LNCaP clone FGC (cell line): Measurements from ENCODE around the gene CPA3.

Experiments
- DNase-seq: peaks from one replicate; pipeline ENCODE4 v3.0.0-alpha.2; 2011; ENCODE audit warnings: low read depth
- H3K4me3 ChIP-seq: 2 replicates; pipeline ENCODE4 v1.5.1; 2011; ENCODE audit warnings: mild to moderate bottlenecking, low read depth, low read length, control low read depth
- TF ChIP-seq, protein P1 (sequence below): IDR thresholded peaks from 2 replicates; pipeline ENCODE4 v1.5.1; 2012; ENCODE audit warnings: mild to moderate bottlenecking; ENCODE audit not compliant: control insufficient read depth, insufficient read depth; ENCODE audit errors: extremely low read depth

Gene CPA3

DNA sequence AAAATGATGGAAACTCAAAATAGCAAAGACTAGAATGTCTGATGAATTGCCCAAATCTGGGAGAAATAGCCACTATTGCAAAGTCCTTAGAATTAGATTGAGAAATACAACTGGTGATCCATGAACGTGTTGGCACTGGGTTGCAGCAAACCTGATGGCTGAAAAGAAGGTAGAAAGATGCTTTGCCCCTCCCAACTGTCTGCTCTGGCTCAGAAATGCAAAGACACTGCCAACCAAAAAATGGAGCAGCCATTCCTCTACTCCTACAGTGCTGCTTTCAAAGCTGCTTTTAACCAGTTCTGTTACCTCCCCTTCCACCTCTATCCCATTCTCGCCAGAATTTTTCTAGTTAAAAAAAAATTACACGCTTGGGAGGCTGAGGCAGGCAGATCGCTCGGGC, 60.7 kb downstream of the CPA3 start:
- no peak overlapping the region for H3K4me3 ChIP-seq
- TF ChIP-seq, protein P1, sequence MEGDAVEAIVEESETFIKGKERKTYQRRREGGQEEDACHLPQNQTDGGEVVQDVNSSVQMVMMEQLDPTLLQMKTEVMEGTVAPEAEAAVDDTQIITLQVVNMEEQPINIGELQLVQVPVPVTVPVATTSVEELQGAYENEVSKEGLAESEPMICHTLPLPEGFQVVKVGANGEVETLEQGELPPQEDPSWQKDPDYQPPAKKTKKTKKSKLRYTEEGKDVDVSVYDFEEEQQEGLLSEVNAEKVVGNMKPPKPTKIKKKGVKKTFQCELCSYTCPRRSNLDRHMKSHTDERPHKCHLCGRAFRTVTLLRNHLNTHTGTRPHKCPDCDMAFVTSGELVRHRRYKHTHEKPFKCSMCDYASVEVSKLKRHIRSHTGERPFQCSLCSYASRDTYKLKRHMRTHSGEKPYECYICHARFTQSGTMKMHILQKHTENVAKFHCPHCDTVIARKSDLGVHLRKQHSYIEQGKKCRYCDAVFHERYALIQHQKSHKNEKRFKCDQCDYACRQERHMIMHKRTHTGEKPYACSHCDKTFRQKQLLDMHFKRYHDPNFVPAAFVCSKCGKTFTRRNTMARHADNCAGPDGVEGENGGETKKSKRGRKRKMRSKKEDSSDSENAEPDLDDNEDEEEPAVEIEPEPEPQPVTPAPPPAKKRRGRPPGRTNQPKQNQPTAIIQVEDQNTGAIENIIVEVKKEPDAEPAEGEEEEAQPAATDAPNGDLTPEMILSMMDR, result no peak
- no peak for DNase-seq

DNA sequence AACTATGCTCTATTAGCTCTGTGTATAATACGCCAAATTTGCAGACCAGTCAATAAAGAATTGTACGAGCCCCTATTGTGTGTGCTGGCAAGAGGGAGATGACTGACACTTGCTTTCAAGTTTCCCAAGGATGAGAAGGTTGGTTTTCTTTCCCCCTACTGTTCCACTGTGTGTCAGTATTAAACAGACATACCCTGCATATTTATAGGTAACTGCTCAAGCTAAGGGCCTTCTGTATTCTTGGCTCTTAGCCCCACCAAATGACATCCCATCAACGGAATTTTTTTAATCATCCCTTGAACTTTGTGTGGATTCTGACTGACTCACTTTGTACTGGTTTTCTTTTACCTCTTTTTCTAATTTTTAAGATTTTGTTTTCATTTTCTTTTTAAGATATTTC, 65.7 kb downstream of the CPA3 start:
- TF ChIP-seq, protein P1, result no peak
- H3K4me3 ChIP-seq, result no peak overlapping the region
- no peak for DNase-seq

DNA sequence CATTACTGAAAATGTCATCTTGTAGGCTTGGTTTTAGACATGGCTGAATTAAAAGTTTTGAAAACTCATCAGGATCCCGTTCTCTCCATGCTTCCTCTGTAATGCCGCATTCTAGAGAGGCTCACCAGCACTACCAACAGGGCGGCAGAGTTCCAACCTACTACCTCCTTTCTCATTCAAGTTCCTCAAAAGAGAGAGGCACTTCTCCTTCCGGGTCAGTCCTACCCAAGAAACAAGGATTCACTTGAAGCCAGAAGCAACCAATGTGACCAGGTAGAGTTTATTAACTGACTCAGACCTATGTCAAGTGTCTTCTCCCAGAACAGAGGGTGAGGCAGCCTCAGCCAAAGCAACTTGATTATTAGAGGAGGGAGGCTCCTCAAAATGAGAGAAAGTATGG, 66.5 kb downstream of the CPA3 start:
- no peak overlapping the region for H3K4me3 ChIP-seq
- TF ChIP-seq, protein P1, result no peak
- no peak for DNase-seq

DNA sequence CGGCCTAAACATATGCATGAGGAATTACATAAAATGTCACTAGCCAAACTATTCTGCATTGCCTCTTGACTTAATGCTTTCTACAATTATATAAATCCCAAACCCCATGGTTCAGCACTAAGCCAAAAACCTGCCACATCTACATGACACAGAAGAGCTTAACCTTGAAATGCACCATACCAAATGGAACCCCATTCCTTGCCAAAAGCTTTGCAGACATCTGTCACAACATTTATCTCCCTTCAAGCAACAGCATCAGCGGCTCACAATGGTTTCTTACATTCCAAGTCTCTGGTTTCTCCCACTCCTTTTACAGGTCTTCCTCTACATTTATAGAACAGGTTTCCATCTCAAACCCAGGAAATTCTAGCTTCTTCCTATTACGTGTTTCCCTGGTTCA, 67.9 kb downstream of the CPA3 start:
- DNase-seq, result no peak
- H3K4me3 ChIP-seq, result no peak overlapping the region
- TF ChIP-seq, protein P1, result no peak

DNA sequence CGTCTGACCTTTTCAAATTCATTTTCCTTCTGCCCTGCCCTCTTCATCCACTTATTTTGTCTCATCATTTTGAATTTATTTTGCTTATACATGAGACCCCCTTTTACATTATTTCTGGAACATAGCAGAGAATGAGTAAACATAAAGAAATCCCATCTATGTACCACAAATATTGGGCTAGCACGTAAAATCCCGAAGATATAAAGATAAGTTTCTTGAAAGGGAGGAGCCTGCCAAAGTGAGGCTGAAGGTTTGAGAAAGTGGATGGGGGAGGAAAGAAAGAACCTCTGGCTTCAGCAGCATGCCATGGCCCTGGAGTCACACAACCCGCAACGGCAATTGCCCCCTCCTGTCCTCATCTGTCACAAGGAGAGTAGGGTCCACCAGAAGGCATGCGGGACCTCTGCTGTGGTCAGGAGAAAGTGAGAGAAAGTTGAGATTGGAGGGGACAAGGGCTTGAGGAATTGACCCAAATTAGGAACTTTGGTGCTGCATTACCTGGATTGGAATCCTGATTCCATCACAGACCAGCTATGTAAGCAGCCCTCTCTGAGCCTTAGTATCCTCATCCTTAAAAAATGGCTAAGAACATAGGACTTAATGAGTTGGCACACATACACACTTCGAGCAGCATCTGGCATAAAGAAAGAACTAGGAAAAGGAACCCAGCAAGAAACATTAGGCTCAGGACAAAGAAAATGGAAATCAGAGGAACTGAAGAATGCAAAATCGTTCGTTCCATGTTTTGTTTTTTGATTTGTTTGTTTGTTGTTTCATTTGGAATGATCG, 72.6 kb downstream of the CPA3 start:
- no peak overlapping the region for H3K4me3 ChIP-seq
- TF ChIP-seq, protein P1, result no peak
- DNase-seq, result no peak

DNA sequence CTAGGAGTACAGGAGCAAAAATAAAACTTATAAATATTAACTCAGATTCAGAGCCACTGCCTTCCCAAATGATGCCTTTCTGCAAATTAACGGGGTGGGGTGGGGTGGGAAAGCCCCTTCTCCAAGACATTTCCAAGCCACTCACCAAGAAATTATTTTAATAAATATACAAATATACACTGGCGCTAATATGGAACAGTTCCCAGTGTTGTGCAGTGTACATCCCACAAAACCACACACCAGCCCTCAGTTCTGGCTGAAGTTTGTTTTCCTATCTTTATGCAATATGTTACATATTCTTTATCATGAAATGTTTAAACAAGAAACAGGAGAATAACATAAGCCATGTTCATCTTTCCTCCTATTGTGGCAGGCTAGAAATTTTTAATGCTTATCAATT, 73.2 kb downstream of the CPA3 start:
- TF ChIP-seq, protein P1, result no peak
- DNase-seq, result no peak

DNA sequence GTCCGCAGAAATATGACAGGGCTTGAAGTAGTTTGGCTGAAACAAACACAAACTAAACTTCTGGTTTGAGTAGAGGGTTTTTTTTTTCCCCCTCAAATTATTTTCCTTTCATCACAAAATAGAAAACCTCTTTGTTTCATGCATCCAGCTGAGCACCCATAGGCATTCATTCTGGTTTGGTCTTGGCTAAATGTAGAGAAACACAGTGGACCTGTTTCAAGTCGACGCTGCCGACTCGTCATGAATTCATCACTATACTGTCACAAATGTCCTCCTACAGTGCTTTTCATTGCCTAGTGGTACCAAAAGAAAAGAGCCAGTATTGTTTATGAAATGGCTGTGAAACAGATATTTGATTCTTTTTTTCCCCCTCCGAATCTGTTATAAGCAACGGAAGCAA, 73.8 kb downstream of the CPA3 start:
- DNase-seq, result no peak
- H3K4me3 ChIP-seq, result no peak overlapping the region
- TF ChIP-seq, protein P1, result no peak

More for the DNA sequence above, 73.2 kb downstream of the CPA3 start:
- no peak overlapping the region for H3K4me3 ChIP-seq
